ENCODE results near the gene ZNF91.
"Not testable (repeated sequence)": the region's sequence is repeated elsewhere in the genome, so short reads cannot be mapped to it uniquely, and the experiment has no call there.

Gene ZNF91

DNA sequence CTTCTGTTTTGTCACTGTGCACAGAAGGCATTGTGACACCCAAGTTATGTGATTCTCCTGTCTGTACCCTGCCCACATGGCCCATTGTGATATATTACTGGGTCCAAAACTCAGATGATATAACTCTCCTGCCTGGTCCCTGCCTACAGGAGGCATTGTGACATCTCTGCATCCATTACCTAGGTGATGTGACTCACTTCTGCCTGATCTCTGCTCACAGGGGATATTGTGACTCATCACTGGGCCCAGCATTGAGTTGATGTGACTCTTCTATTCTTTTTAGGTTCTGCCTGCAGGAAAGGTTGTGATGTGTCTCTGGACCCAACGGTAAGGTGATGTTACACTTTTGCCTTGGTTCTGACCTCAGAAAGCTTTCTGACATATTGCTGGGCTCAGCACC lies 77.1 kb downstream of the ZNF91 start:
- no peak overlapping the region for H3K27ac Mint-ChIP-seq
- peaks cover 46% of the 10 kb centered on the region for H3K9me3 Mint-ChIP-seq
- peaks cover 5% of the 10 kb centered on the region for H3K4me1 Mint-ChIP-seq (ENCODE audit: low read depth)
- H3K27me3 Mint-ChIP-seq: no peaks in the 10 kb centered on the region
- H3K4me3 Mint-ChIP-seq: no peak overlapping the region
- H3K36me3 Mint-ChIP-seq (ENCODE audit: low read depth): no peaks in the 10 kb centered on the region

GRCh38 chr19:23315286-23315685 lies 80.0 kb downstream of the ZNF91 start:
- no peak overlapping the region for H3K27ac Mint-ChIP-seq
- H3K4me1 Mint-ChIP-seq (ENCODE audit: low read depth): peaks cover 5% of the 10 kb centered on the region
- no peaks in the 10 kb centered on the region for H3K36me3 Mint-ChIP-seq (ENCODE audit: low read depth)
- H3K9me3 Mint-ChIP-seq: peaks cover 41% of the 10 kb centered on the region
- no peaks in the 10 kb centered on the region for H3K27me3 Mint-ChIP-seq
- H3K4me3 Mint-ChIP-seq: no peak overlapping the region

GRCh38 chr19:23314505-23315251 lies 80.6 kb downstream of the ZNF91 start:
- H3K27me3 Mint-ChIP-seq: no peaks in the 10 kb centered on the region
- H3K36me3 Mint-ChIP-seq (ENCODE audit: low read depth): no peaks in the 10 kb centered on the region
- peaks cover 40% of the 10 kb centered on the region for H3K9me3 Mint-ChIP-seq
- H3K27ac Mint-ChIP-seq: no peak overlapping the region
- H3K4me3 Mint-ChIP-seq: no peak overlapping the region
- H3K4me1 Mint-ChIP-seq (ENCODE audit: low read depth): peaks cover 5% of the 10 kb centered on the region

GRCh38 chr19:23313196-23313595 lies 82.1 kb downstream of the ZNF91 start:
- Mint-ChIP-seq H3K27ac (no peak overlapping the region), H3K9me3 (peaks cover 28% of the 10 kb centered on the region), H3K36me3 (ENCODE audit: low read depth) (no peaks in the 10 kb centered on the region), H3K4me1 (ENCODE audit: low read depth) (peaks cover 3% of the 10 kb centered on the region), H3K27me3 (no peaks in the 10 kb centered on the region), H3K4me3 (no peak overlapping the region)

DNA sequence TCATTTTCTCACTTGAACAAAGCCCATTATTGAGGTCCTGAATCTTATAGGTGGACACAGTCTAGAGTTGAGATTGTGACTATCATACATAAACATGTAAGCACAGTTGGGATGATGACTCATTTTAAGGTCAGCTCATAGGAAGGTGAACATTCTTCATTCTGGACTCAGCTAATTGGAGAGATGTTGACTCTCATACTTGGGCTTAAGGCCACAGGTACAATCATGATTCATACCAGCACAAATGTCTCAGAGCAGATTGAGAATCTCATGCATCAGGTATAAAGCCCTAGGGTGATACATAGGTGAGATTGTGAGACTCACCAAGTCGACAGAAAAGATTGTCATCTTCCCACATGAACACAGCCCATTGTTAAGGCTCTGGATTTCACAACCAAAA lies 82.8 kb downstream of the ZNF91 start:
- Mint-ChIP-seq H3K9me3 (peaks cover 22% of the 10 kb centered on the region), H3K27ac (no peak overlapping the region), H3K4me1 (ENCODE audit: low read depth) (no peaks in the 10 kb centered on the region), H3K36me3 (ENCODE audit: low read depth) (no peaks in the 10 kb centered on the region), H3K27me3 (no peaks in the 10 kb centered on the region), H3K4me3 (no peak overlapping the region)

DNA sequence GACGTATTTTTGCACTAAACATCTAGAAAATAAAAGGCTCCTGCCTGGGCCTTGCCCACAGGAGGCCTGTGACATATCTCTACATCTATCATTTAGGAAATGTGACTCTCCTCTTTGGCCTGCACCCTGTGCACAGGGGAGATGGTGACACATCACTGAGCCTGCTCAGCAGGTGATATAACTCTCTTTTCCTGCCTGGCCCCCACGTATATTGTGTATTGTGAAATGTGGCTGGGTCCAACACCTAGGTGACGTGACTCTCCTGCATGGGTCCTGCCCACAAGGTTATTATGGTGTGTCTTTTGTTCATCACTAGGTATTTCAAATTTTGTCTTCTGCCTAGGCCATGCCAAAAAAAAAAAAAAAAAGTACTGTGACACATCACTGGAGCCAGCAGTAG lies 83.7 kb downstream of the ZNF91 start:
- no peaks in the 10 kb centered on the region for H3K4me1 Mint-ChIP-seq (ENCODE audit: low read depth)
- H3K27ac Mint-ChIP-seq: no peak overlapping the region
- H3K9me3 Mint-ChIP-seq: peaks cover 22% of the 10 kb centered on the region
- no peaks in the 10 kb centered on the region for H3K27me3 Mint-ChIP-seq
- H3K36me3 Mint-ChIP-seq (ENCODE audit: low read depth): no peaks in the 10 kb centered on the region
- H3K4me3 Mint-ChIP-seq: no peak overlapping the region

- H3K9me3 Mint-ChIP-seq: peaks cover 22% of the 10 kb centered on the region
These were observed 84.5 kb downstream of the ZNF91 start for GRCh38 chr19:23310729-23311211.

DNA sequence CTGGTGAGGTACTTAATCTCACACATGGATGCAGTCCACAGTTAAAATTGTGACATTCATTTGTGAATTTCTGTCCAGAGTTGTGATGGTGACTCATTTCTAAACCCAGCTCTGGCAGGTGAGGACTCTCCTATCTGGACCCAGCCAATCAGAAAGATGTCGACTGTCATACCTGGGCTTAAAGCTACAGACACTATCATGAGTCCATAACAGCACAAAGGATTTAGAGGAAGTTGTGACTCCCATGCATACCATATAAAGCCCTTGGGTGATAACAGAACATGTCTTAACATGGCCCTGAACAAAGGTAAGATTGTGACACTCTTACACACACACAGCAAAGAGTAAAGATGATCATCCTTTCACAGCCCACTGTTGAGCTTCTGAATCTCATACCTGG lies 85.3 kb downstream of the ZNF91 start:
- H3K9me3 Mint-ChIP-seq: peaks cover 21% of the 10 kb centered on the region

More at GRCh38 chr19:23310729-23311211, 84.5 kb downstream of the ZNF91 start:
- Mint-ChIP-seq H3K4me1 (ENCODE audit: low read depth) (no peaks in the 10 kb centered on the region), H3K4me3 (no peak overlapping the region), H3K27me3 (no peaks in the 10 kb centered on the region), H3K36me3 (ENCODE audit: low read depth) (no peaks in the 10 kb centered on the region), H3K27ac (no peak overlapping the region)

DNA sequence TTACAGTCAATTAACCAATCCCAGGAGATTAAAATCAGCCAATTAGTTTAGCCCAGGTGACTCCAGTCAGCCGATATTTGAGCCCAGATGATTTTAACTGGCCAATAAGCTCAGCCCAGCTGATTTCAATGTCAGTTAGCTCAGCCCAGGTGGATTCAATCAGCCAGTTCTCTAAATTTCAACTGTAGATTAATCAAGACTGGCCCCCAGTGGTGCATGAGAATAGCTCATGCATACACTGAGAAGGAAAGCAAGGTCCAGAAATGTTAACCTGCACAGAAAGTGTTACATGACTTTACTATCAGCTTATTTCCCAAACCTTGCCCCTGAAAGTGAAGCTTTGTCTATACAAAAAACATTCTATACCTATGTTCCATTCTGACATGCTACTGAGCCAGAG lies 89.7 kb downstream of the ZNF91 start:
- peaks cover 10% of the 10 kb centered on the region for H3K9me3 Mint-ChIP-seq
- H3K27ac Mint-ChIP-seq: no peak overlapping the region
- H3K36me3 Mint-ChIP-seq (ENCODE audit: low read depth): no peaks in the 10 kb centered on the region
- H3K4me3 Mint-ChIP-seq: no peak overlapping the region
- peaks cover 4% of the 10 kb centered on the region for H3K27me3 Mint-ChIP-seq
- no peaks in the 10 kb centered on the region for H3K4me1 Mint-ChIP-seq (ENCODE audit: low read depth)

More for the DNA sequence above, 85.3 kb downstream of the ZNF91 start:
- no peaks in the 10 kb centered on the region for H3K36me3 Mint-ChIP-seq (ENCODE audit: low read depth)
- H3K4me1 Mint-ChIP-seq (ENCODE audit: low read depth): no peaks in the 10 kb centered on the region
- no peak overlapping the region for H3K27ac Mint-ChIP-seq
- H3K4me3 Mint-ChIP-seq: no peak overlapping the region
- H3K27me3 Mint-ChIP-seq: no peaks in the 10 kb centered on the region

- Mint-ChIP-seq H3K27ac (no peak overlapping the region), H3K36me3 (ENCODE audit: low read depth) (no peaks in the 10 kb centered on the region), H3K4me1 (ENCODE audit: low read depth) (no peaks in the 10 kb centered on the region), H3K9me3 (peaks cover 19% of the 10 kb centered on the region), H3K4me3 (no peak overlapping the region), H3K27me3 (peaks cover 4% of the 10 kb centered on the region)
These were observed 91.0 kb downstream of the ZNF91 start for GRCh38 chr19:23304238-23304637.

DNA sequence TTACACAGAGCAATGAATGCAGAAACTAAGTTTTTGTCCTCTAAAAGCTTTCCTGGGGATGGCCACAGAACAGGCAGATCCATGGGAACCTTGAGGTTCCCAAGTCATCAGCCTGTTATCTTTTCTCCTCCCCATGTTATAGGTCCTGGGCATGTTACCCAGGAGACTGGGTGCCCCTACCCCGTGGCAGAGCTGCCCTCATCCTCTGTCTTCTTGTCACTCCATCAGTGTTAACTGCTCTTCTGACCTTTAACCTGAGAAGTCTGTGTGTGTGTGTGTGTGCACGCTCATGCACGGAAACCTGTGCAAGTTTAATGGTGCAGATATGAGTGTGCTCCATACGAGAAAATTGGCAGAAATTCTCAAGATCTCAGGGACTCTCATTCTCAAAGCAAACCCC lies 101.1 kb downstream of the ZNF91 start:
- Mint-ChIP-seq H3K36me3 (ENCODE audit: low read depth) (peaks cover 4% of the 10 kb centered on the region), H3K27me3 (no peaks in the 10 kb centered on the region), H3K4me1 (ENCODE audit: low read depth) (no peaks in the 10 kb centered on the region), H3K4me3 (no peak overlapping the region), H3K9me3 (peaks cover 19% of the 10 kb centered on the region), H3K27ac (no peak overlapping the region)

DNA sequence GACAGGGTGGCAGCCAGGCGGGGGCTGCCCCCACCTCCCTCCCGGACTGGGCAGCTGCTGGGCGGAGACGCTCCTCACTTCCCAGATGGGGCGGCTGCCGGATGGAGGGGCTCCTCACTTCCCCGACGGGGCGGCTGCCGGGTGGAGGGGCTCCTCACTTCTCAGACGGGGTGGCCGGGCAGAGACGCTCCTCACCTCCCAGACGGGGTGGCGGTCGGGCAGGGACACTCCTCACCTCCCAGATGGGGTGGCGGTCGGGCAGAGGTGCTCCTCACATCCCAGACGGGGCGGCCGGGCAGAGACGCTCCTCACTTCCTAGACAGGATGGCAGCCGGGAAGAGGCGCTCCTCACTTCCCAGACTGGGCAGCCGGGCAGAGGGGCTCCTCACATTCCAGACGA lies 105.3 kb downstream of the ZNF91 start:
- H3K36me3 Mint-ChIP-seq (ENCODE audit: low read depth); H3K27me3 Mint-ChIP-seq; H3K4me1 Mint-ChIP-seq (ENCODE audit: low read depth); H3K4me3 Mint-ChIP-seq; H3K27ac Mint-ChIP-seq: not testable (repeated sequence)
- peaks cover 17% of the 10 kb centered on the region for H3K9me3 Mint-ChIP-seq

Data from stimulated activated naive CD8-positive, alpha-beta T cell treated with anti-CD3 and anti-CD28 coated beads, Interleukin-15, Interleukin-2, amounts not matched to agents 100 ng/mL and 50 ng/mL, for 24 hours (primary cell).